HG02852 (cell line): ENCODE data around the gene ZMYND11.
"Not testable (repeated sequence)": the region's sequence is repeated elsewhere in the genome, so short reads cannot be mapped to it uniquely, and the experiment has no call there.

Source experiments
- ATAC-seq: cut with Tn5 transposase; IDR thresholded peaks from one replicate; pipeline ENCODE4 v1.9.1; 2021; ENCODE audit warnings: mild to moderate bottlenecking, moderate library complexity; ENCODE audit not compliant: unreplicated experiment

Gene ZMYND11

DNA sequence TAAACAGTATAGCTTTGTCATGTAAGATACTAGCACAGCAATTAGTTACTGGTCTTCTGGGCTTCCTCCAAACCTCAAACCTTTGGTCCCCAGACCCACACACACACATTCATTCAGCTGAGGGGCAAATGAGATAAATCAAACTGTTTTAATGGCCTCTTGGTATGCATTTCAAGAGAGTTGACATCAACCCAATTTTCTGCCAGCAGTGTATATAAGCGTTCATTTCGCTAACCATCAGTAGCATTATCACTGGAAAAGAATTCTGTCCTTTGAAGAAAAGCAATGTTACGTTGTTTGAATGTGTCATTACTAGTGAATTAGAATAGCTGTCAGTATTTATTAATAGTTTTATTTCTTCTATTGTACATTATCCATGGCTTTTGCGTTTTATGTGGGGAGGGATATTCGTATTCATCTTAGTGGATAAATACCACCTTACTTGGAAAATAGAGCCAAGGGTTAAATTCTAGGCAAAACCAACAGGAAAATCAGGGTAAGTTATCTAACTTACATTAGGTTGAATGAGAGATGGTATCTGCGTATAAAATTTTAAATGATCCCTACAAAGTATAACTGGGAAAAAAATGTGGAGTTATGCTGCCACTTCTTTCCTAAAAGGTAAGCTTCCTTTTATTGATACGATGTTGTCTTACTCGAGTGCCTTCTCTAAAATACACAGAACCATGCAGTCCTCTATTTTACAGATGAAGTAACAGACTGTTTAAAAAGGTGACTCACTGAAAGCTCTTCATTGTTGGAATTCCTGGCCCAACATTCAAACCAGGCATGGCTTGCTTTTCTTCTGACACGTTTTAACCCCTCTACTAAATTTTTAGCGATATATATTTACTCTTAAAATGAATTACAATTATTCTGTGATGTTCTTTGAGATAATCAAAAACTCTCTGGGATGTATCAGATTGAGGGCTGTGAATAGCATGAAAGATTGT lies 2.0 kb upstream of the ZMYND11 start:
- ATAC-seq: no peak

DNA sequence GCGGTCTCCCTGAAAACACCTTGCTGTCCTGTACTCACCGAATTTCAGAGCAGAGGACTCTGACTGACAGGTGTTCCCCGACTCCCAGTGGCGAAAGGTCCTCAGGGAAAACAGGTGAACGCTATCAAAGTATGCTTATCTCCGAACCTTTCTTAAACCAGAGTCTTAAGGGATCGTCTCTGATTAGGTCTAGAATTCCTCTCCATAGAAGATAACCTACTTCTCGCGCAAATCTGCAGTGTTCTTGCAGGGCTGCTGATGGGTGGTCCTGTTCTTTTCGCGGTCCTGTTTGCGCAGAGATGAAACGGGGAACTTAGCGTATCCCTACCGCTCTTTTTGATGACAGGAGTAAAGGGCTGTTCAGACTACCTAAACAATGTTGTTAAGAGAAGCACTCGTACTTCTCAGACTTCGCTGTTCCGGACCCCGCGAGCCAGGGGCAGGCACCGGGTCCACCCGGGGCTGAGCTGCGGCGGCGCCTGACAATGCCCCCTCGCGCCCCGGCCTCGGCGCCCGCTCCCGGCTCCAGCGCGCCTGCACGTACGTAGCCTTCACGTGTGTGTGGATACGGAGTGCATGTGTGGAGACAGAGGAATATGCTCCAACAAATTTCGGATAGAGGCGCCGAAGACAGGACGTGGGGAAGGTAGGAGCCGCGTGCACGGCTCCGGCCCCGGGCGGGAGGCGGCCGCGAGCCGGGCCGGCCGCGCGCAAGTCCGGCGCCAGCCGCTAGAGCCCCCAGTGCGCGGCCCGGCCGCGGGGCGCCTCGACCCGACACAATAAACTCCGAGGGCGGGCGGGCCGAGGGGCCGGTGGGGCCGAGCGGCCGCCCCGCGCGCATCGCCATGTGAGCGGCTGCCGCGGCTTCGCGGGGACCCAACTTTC lies 766 bp upstream of the ZMYND11 start:
- peak; percentile 46 for ATAC-seq

DNA sequence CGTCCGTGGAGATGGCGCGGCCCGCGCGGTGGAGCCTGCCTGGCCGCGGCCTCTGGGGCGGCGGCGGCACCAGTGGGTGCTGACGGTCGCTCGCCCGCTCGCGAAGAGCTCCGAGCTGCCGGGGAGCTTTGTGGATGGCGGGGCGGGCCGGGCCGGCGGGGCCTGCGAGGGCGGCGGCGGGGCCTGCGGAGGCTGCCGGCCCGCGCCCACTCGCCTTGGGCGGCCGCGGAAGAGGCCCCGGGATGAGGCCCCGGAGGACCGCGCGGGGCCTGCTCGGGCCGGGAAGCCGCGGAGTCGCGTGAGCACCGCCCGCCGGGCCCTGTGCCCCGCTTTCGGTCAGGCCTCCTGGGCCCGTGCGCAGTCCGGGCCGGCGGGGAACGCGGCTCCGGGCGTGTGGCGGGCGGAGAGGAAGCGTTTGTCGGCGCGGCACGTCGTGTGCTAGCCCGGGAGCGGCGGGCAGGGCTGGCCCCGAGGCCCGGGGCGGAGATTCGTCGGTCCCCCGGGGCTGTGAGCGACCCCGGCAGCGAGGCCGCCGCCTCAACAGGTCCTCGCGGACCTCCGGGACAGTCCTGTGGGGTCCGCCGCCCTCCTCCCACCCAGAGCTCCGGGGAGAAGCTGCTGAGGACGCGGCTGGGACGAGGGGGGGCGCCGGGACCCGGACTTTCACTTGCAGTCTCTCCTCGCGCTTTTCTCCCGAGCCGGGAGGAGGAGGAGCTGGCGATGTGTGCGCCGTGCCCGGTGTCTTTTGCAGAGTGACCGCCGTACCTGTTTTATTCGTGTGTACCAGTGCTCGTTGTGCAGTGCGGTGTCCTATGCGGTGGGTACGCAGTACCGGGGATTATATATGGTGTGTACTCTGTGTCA lies 578 bp downstream of the ZMYND11 start:
- peak; percentile 32 for ATAC-seq

DNA sequence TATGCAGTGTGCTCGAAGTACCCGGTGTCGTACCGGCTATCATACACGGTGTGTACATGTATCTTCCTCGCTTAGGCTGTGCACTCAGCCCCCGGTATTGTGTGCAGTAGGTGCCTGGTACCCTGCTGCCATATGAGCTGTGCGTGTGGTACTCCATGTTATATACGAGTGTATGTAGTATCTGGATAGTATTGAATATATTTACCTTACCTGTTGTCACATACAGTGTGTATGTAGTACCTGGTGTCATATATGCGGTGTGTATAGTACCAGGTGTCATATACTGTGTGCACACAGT lies 1.2 kb downstream of the ZMYND11 start:
- ATAC-seq: no peak

DNA sequence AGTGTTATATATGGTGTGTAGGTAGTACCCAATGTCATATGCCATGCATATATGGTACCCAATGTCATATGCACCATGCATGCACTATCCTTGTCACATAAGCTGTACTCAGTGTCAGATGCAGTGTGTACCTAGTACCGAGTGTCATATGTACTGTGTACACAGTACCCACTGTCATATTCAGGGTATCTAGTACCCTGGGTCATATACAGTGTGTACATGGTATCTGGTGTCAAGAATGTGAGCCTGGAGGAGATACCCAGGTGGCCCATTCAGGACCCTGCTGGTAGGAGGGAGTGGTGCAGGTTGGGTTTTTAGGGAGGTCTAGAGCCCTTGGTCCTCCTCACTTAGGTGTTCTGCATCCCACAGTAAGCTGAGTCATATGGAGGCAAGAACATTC lies 1.8 kb downstream of the ZMYND11 start:
- ATAC-seq: no peak

DNA sequence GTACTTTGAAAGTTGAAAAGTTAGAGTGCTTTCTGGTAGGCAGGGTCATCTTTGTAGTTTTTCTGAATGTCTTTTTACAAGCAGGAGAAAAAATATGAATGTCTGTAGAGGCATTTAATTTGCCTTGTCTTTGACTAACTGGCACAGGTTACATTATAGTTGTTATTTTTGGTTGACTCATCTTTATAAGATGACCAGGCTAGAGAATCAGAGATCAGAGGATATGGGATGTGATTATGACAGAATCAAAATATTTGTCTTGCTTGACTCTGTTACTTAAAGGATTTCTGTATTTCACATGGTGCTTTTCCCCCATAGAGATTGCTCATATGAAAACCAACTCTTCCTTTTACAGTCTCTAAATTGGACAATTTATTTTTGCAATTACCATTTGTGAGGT lies 2.4 kb downstream of the ZMYND11 start:
- no peak for ATAC-seq

DNA sequence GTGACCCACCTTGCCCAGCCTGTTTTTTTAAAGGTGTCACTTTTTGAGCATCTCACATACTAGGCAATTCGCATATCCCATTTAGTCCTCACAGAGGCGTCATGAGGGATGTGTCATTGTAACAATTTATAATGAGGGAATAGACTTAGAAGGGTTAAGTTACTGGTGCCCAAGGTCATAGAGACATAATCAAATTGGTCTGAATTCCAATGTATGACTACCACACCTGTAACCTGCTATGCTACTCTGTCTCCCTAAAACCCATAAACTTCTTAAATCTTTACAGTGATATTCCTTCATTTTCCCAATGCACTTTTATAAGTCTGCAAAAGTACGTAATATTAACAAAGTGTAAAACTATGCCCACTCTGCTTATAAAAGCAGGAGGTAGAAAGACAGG lies 7.1 kb downstream of the ZMYND11 start:
- ATAC-seq: no peak

DNA sequence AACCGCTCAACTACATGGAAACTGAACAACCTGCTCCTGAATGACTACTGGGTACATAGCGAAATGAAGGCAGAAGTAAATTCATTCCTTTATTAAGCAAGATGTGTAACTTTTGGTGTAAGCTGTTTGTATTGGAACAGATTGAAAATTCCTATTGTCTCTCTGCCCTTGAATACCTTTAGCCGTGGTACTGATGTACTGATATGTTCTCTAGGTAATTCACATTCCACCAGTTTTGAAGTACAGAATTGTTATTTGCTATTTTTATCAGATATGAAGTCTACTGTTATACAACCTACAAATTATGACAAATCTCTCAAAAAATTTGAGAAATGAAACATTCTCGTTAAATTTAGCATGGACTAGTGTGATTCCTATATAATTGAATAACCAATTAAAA lies 17.7 kb downstream of the ZMYND11 start:
- no peak for ATAC-seq

DNA sequence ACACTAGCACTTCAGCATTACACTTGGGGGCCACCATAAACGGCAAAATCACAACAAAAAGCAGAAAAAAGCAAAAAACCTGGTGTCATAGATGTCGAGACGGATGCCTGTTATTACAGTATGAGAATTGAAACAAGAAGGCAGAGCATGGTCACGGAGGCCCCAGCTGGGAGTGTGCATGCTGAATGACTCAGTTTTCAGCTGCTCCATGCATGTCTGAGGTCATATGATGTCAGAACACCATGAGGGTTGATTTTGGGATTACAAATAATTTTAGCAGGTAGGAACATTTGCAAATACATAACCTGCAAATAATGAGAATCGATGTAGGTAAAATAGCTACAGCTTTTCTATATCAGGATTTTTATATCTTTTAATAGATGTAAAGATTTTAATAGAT lies 19.1 kb downstream of the ZMYND11 start:
- no peak for ATAC-seq

DNA sequence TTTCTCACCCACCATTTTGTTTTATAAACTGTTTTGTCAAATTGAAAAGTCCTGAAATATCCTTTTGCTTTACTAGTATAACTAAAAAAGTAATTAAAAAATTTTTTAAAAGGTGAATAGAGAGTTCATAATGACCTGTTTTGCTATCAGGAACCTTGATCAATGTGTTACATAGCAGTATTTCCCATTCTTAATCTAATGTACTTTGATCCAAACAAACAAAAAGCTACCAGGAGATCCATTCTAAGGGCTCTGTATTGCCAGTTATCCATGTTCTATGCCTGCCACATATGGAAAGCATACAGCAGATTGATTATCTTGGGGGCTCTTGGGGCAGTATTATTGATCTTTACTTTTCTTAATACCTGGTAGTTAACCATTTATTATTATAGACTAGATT lies 32.1 kb downstream of the ZMYND11 start:
- no peak for ATAC-seq

DNA sequence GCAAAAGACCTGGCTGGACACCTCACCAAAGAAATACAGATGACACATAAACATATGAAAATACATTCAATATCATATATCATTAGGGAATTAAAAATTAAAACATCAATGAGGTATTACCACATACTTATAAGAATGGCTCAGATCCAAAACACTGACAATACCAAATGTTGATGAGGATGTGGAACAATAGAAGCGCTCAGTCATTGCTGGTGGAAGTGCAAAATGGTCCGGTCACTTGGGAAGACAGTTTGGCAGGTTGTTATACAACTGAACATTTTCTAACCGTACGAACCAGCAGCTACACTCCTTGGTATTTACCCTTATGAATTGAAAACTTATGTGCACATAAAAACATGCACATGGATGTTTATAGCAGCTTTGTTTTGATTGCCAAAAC lies 38.5 kb downstream of the ZMYND11 start:
- ATAC-seq: no peak

DNA sequence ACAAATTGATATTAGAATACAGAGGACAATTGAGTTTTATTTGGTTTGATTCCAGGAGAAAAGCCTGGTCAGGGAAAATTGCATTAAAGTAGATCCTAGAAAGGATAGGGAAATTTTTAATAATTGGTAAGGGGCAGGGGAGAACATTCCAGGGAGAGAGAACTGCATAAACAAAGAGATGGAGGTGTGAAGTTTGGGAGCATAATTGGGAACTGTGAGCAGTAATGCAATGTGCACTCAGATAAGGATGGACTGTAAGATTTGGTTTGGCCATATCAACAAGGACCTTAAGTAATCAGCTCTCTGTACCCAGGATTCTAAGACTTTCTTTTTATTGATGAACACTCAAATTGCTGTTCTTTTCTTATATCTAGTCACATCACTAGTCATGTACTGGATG lies 41.4 kb downstream of the ZMYND11 start:
- no peak for ATAC-seq

DNA sequence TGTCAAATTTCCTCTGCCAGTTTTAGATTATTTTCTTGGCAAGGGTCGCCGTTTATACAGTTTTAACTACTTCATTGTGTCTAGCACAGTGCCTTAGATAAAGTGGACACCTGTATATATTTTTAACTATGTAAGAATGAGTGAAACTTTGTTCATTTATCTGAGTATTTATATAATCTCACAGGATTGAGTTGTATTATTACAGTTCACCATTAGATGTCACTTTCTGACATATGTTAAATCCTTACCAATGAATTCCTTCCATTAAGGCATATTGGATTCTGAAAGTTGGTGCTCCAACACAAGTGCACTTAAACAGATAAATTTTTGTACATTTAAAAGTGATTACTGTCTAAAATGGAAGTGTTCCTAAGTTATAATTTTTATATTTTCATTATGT lies 43.0 kb downstream of the ZMYND11 start:
- no peak for ATAC-seq

DNA sequence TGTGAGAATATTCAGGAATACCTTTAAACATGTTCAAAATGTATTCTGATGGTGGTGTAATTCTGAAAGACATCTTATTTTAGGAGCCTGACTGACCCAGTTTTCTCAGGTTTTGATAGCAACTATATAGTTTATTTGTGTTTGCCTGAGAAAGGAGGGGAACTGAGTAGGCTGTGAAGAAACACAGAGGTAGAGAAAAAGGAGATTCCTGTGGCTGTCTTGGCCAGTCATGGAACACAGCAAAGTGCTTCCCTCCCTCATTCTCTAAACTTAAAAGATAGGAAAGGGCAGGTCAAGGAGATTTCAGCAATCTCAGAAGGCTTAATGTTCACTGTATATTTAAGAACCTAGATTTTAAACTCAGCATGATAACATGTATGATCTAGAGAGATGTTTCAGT lies 43.5 kb downstream of the ZMYND11 start:
- ATAC-seq: no peak

DNA sequence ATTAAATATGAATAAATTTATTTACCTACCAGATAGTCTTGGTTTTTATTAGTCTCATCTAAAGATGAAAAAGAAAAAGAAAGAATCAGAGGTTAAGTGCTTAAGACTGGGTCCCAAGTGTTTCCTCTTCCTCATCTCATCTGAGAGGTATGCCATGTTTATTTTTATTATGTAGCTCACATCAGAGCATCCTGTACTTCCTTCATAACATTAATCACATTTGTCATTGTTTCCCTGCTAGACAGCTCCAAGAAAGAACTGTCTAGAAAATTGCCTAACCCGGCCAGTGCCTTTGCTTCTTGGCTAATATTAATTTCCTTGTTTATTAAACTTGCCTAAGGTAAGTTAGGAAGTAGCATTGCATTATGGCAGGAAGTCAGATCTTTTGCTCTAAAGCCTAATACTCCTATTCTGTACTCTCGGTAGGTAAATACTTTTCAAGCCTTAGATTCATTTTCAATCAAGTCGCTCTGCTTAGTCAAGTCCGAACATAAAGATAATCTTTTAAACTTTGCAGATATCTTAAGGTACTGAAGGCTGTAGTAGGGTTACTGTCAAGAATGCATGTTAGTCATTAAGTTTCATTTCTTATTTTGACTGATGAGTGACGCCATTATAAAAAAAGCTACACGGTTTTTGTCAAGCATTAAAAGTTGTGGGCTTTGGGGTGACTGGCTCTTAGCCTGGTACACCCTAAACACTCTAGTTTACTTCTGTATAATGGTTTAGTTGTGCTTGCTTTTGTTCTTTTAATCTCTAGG lies 47.4 kb downstream of the ZMYND11 start:
- ATAC-seq: no peak

DNA sequence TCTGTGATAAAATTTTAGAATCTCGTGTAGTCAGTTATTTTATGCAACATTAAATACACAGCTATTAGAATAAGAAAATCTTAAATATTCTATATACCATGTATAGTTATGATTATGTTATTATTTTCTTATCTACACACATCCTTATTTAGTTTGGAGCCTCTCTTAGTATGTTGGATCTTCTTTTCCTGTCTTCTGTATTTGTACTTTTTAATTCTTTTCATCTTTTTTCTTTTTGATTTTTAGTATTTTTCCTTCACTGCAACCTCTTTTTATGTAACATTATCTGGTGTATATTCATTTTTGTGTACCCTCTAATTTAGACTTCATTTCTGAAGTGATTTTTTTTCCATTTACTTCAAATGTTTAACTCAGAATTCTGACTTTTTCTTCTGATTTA lies 48.9 kb downstream of the ZMYND11 start:
- ATAC-seq: no peak

DNA sequence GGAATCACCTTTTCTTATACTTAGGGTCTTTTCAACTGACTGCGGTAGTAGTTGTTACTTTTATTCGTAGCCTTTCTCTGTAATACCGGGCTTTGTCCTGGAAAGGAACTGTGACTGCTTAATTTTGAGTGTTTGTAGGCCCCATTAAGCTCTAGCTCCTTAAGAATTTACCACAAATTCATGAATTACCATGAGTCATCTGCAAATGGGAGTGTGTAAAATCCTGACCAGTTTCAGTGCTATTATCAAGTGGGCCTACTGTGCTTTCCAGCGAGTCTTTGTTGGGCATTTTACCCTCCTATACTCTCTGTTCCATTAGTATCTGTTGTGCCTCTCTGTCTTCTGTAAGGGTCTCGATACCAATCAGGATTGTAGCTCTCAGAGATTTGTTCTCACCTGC lies 49.7 kb downstream of the ZMYND11 start:
- no peak for ATAC-seq

DNA sequence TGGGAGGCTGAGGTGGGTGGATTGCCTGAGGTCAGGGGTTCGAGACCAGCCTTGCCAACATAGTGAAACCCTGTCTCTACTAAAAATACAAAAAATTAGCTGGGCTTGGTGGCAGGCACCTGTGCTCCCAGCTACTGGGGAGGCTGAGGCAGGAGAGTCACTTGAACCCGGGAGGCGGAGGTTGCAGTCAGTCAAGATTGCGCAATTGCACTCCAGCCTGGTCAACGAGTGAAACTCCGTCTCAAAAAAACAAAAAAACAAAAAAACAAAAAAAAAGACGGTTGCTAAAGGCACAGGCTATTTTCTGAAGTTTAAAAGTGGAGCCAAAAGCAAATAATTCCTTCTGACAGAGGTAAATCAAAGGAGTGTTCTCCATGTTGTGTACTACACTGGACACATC lies 50.3 kb downstream of the ZMYND11 start:
- ATAC-seq: not testable (repeated sequence)

DNA sequence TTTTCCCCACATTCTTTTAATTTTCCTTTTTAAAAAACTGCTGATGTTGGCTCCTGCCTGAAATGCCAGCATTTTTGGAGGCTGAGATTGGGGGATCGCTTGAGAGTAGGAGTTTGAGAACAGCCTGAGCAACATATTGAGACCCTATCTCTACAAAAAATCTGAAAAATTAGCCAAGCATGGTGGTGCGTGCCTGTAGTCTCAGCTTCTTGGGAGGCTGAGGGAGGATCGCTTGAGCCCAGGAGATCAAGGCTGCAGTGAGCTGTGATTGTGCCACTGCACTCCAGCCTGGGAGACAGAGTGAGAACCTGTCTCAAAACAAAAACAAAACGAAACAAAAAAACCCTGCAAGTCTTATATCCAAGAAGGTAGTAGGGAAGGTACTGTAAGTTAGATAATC lies 51.7 kb downstream of the ZMYND11 start:
- ATAC-seq: no peak

DNA sequence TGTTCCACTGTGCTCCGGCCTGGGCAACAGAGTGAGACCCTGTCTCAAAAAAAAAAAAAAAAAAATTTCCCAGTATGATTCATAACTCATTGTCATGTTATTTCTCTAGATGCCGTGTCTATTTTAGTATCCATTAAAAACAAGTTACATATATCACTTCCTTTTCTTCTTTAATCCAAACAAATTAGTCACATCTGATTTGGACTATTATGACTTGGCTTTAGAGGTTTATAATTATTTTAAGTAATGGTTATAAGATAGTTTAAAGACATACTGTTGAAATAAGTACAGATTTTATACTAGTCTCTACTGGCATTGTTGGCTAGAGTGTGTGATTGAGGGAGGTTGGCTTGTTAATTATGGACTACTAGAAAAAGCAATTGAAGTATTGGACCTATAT lies 53.3 kb downstream of the ZMYND11 start:
- ATAC-seq: no peak
